Muscle layer of colon (tissue), 2 donors: Measurements from ENCODE around the gene TK2.
"Not testable (repeated sequence)": the region's sequence is repeated elsewhere in the genome, so short reads cannot be mapped to it uniquely, and the experiment has no call there.

Experiments used
- H3K27ac ChIP-seq: one replicate; pipeline ENCODE4 v1.7.0; 2013; ENCODE audit warnings: low read depth, mild to moderate bottlenecking, low read length, moderate library complexity
- H3K27me3 ChIP-seq, 2 donors: one replicate each; pipeline ENCODE4 v1.7.0; 2013; ENCODE audit warnings: low read length in 2 of 2, mild to moderate bottlenecking in 2 of 2; ENCODE audit not compliant: insufficient read depth in 2 of 2, control insufficient read depth in 1 of 2
- H3K36me3 ChIP-seq: one replicate; pipeline ENCODE4 v1.7.0; 2013; ENCODE audit warnings: mild to moderate bottlenecking, low read length; ENCODE audit not compliant: insufficient read depth
- H3K4me1 ChIP-seq: one replicate; pipeline ENCODE4 v1.7.0; 2013; ENCODE audit warnings: mild to moderate bottlenecking, low read length; ENCODE audit not compliant: insufficient read depth
- H3K4me3 ChIP-seq, 2 donors: one replicate each; pipeline ENCODE4 v1.7.0; 2013; ENCODE audit warnings: low read length in 2 of 2, low read depth in 1 of 2, mild to moderate bottlenecking in 1 of 2, moderate library complexity in 1 of 2
- H3K9ac ChIP-seq: one replicate; pipeline ENCODE4 v1.7.0; 2013; ENCODE audit warnings: low read length
- H3K9me3 ChIP-seq: one replicate; pipeline ENCODE4 v1.7.0; 2013; ENCODE audit warnings: mild to moderate bottlenecking, low read length
- donor health status: abdominal sarcoma.
- donor health status: Adenocarcinoma of cecum.

TK2 gene

GRCh38 chr16:66508248-66508913 is 41.5 kb downstream of the TK2 start:
- H3K36me3 ChIP-seq, result peaks cover 32% of the 10 kb centered on the region
- no peaks in the 10 kb centered on the region for H3K27me3 ChIP-seq
- H3K4me1 ChIP-seq, result peaks cover 13% of the 10 kb centered on the region
- H3K9ac ChIP-seq, result no peak overlapping the region
- H3K27ac ChIP-seq, result no peak overlapping the region
- no peaks in the 10 kb centered on the region for H3K9me3 ChIP-seq
- H3K4me3 ChIP-seq, result no peak overlapping the region

GRCh38 chr16:66507731-66508239 is 42.1 kb downstream of the TK2 start:
- H3K9me3 ChIP-seq, result no peaks in the 10 kb centered on the region
- H3K27me3 ChIP-seq, result no peaks in the 10 kb centered on the region
- H3K36me3 ChIP-seq, result peaks cover 26% of the 10 kb centered on the region
- no peak overlapping the region for H3K9ac ChIP-seq
- H3K27ac ChIP-seq, result no peak overlapping the region
- no peak overlapping the region for H3K4me3 ChIP-seq
- H3K4me1 ChIP-seq, result peaks cover 16% of the 10 kb centered on the region

- H3K36me3 ChIP-seq, result peaks cover 4% of the 10 kb centered on the region
- H3K27me3 ChIP-seq, result no peaks in the 10 kb centered on the region
- H3K9me3 ChIP-seq, result no peaks in the 10 kb centered on the region
- peaks cover 9% of the 10 kb centered on the region for H3K4me1 ChIP-seq
- H3K9ac ChIP-seq, result no peak overlapping the region
- no peak overlapping the region for H3K27ac ChIP-seq
- H3K4me3 ChIP-seq, result no peak overlapping the region
Measured at GRCh38 chr16:66503612-66504011, 46.3 kb downstream of the TK2 start.

- no peak overlapping the region for H3K27ac ChIP-seq
- no peaks in the 10 kb centered on the region for H3K27me3 ChIP-seq
- no peaks in the 10 kb centered on the region for H3K9me3 ChIP-seq
- peaks cover 9% of the 10 kb centered on the region for H3K4me1 ChIP-seq
- H3K36me3 ChIP-seq, result no peaks in the 10 kb centered on the region
- H3K9ac ChIP-seq, result no peak overlapping the region
- H3K4me3 ChIP-seq, result no peak overlapping the region
Measured at GRCh38 chr16:66503030-66503429, 46.9 kb downstream of the TK2 start.

- Histone ChIP-seq H3K9me3 (no peaks in the 10 kb centered on the region), H3K9ac (no peak overlapping the region), H3K4me1 (peaks cover 9% of the 10 kb centered on the region), H3K36me3 (no peaks in the 10 kb centered on the region), H3K27ac (no peak overlapping the region), H3K27me3 (no peaks in the 10 kb centered on the region), H3K4me3 (no peak overlapping the region)
Measured at GRCh38 chr16:66502020-66502913, 47.7 kb downstream of the TK2 start.

GRCh38 chr16:66501563-66501962 is 48.4 kb downstream of the TK2 start:
- not testable (repeated sequence) for H3K36me3 ChIP-seq, H3K27me3 ChIP-seq, H3K4me3 ChIP-seq, H3K9me3 ChIP-seq, H3K27ac ChIP-seq, H3K4me1 ChIP-seq, H3K9ac ChIP-seq

GRCh38 chr16:66497921-66498320 is 52.0 kb downstream of the TK2 start:
- not testable (repeated sequence) for H3K36me3 ChIP-seq, H3K27me3 ChIP-seq, H3K4me1 ChIP-seq, H3K9me3 ChIP-seq, H3K27ac ChIP-seq, H3K9ac ChIP-seq, H3K4me3 ChIP-seq

GRCh38 chr16:66496226-66496625 is 53.7 kb downstream of the TK2 start:
- H3K4me1 ChIP-seq, H3K4me3 ChIP-seq, H3K36me3 ChIP-seq, H3K9me3 ChIP-seq, H3K9ac ChIP-seq, H3K27me3 ChIP-seq, H3K27ac ChIP-seq: not testable (repeated sequence)

GRCh38 chr16:66495440-66495839 is 54.5 kb downstream of the TK2 start:
- Histone ChIP-seq H3K27me3 (no peaks in the 10 kb centered on the region), H3K36me3 (no peaks in the 10 kb centered on the region), H3K4me1 (no peaks in the 10 kb centered on the region), H3K27ac (no peak overlapping the region), H3K4me3 (no peak overlapping the region), H3K9me3 (no peaks in the 10 kb centered on the region), H3K9ac (no peak overlapping the region)

- Histone ChIP-seq H3K9ac (no peak overlapping the region), H3K4me1 (no peaks in the 10 kb centered on the region), H3K36me3 (no peaks in the 10 kb centered on the region), H3K27ac (no peak overlapping the region), H3K27me3 (no peaks in the 10 kb centered on the region), H3K4me3 (no peak overlapping the region), H3K9me3 (no peaks in the 10 kb centered on the region)
Measured at GRCh38 chr16:66494916-66495315, 55.0 kb downstream of the TK2 start.

GRCh38 chr16:66493490-66494401 is 56.2 kb downstream of the TK2 start:
- H3K4me1 ChIP-seq, result no peaks in the 10 kb centered on the region
- H3K4me3 ChIP-seq, result no peak overlapping the region
- H3K9ac ChIP-seq, result no peak overlapping the region
- no peaks in the 10 kb centered on the region for H3K36me3 ChIP-seq
- no peak overlapping the region for H3K27ac ChIP-seq
- no peaks in the 10 kb centered on the region for H3K27me3 ChIP-seq
- H3K9me3 ChIP-seq, result no peaks in the 10 kb centered on the region
